Fibroblast of lung (primary cell): ENCODE measurements around the gene SDC4.

ENCODE experiments used
- EZH2 ChIP-seq: IDR thresholded peaks from 2 replicates; pipeline ENCODE4 v1.5.1; 2012; ENCODE audit warnings: low read length, control low read depth, mild to moderate bottlenecking; ENCODE audit errors: missing control alignments
- TF ChIP-seq, protein P1 (sequence below), 2 donors: IDR thresholded peaks in 1 of 2; conservative IDR thresholded peaks in 1 of 2; 1 replicate in 1 of 2; 2 replicates in 1 of 2; pipeline ENCODE4 v1.5.1; 2011 to 2012; ENCODE audit warnings: low read length in 2 of 2, control low read depth in 1 of 2, inconsistent platforms in 1 of 2, low read depth in 1 of 2, mild to moderate bottlenecking in 1 of 2

- TF ChIP-seq EZH2, result no peak
- TF ChIP-seq, protein P1, sequence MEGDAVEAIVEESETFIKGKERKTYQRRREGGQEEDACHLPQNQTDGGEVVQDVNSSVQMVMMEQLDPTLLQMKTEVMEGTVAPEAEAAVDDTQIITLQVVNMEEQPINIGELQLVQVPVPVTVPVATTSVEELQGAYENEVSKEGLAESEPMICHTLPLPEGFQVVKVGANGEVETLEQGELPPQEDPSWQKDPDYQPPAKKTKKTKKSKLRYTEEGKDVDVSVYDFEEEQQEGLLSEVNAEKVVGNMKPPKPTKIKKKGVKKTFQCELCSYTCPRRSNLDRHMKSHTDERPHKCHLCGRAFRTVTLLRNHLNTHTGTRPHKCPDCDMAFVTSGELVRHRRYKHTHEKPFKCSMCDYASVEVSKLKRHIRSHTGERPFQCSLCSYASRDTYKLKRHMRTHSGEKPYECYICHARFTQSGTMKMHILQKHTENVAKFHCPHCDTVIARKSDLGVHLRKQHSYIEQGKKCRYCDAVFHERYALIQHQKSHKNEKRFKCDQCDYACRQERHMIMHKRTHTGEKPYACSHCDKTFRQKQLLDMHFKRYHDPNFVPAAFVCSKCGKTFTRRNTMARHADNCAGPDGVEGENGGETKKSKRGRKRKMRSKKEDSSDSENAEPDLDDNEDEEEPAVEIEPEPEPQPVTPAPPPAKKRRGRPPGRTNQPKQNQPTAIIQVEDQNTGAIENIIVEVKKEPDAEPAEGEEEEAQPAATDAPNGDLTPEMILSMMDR (conservative IDR thresholded peaks at IDR 0.05 in 1 of 2, IDR thresholded peaks at IDR 0.05 in 1 of 2; ENCODE audit: low read depth in 1 of 2, low read length in 2 of 2), result no peak
Observed at GRCh38 chr20:45359069-45359405, 10.8 kb upstream of the SDC4 start.
